Adrenal gland (tissue), 5 donors: ENCODE measurements around the gene ATG12.

Experiments used
- CTCF ChIP-seq, 6 experiments: fragments of 450-650 bp in 4 of 6; fragments of 200-600 bp in 2 of 6; sonication (generic) in 1 of 6; IDR thresholded peaks; 1 replicate in 5 of 6; 2 replicates in 1 of 6; pipeline versions ENCODE4 v1.5.1 to v1.8.0; 2016 to 2021; ENCODE audit warnings: antibody characterized with exemption in 6 of 6, mild to moderate bottlenecking in 2 of 6, moderate library complexity in 1 of 6
- POLR2A ChIP-seq, 2 donors: fragments of 450-650 bp; IDR thresholded peaks; one replicate each; pipeline ENCODE4 v1.6.1; 2017; ENCODE audit warnings: antibody characterized with exemption in 2 of 2, mild to moderate bottlenecking in 2 of 2, moderate library complexity in 1 of 2
- donor health status: DM: no; HTN: no; CAD: no.

DNA sequence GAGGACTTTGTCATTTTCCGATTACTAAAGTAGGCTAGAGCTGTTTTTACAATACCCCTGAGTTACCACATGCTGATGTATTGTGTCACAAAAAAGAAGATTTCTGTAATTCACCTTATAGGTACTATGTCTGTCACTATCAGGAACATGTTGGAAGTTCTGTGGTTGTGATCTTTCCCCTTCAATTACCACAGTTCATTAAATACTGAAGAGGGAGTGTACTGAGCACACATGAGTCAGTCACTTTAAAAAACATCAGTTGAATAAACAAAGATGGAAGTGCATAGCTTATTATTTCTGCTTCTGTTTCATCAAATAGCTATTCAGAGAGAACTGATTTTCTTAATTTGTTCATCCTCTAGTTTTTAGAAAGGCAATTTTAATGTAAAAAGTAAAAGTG, 32.0 kb upstream of the ATG12 start:
- TF ChIP-seq POLR2A (IDR thresholded peaks at IDR 0.05) (no peak), CTCF (IDR thresholded peaks at IDR 0.05) (no peak)
